22Rv1 (cell line): ENCODE measurements around the gene RRAS2.

Source experiments
- CTCF ChIP-seq: fragments of 450-650 bp; IDR thresholded peaks from 2 replicates; pipeline ENCODE4 v1.5.1; 2017; ENCODE audit warnings: mild to moderate bottlenecking
- ZFX ChIP-seq: fragments of 450-650 bp; IDR thresholded peaks from 2 replicates; pipeline ENCODE4 v1.6.1; 2017; ENCODE audit warnings: antibody characterized with exemption, borderline replicate concordance

GRCh38 chr11:14380947-14381561 is 22.1 kb upstream of the RRAS2 start:
- TF ChIP-seq CTCF, result no peak
- TF ChIP-seq ZFX, result no peak
